GM19324 (cell line): ENCODE results near the gene FAT1.

ENCODE experiments used
- ATAC-seq: cut with Tn5 transposase; IDR thresholded peaks from one replicate; pipeline ENCODE4 v1.9.1; 2021; ENCODE audit warnings: mild to moderate bottlenecking, moderate library complexity; ENCODE audit not compliant: unreplicated experiment, low FRiP score

Gene FAT1

DNA sequence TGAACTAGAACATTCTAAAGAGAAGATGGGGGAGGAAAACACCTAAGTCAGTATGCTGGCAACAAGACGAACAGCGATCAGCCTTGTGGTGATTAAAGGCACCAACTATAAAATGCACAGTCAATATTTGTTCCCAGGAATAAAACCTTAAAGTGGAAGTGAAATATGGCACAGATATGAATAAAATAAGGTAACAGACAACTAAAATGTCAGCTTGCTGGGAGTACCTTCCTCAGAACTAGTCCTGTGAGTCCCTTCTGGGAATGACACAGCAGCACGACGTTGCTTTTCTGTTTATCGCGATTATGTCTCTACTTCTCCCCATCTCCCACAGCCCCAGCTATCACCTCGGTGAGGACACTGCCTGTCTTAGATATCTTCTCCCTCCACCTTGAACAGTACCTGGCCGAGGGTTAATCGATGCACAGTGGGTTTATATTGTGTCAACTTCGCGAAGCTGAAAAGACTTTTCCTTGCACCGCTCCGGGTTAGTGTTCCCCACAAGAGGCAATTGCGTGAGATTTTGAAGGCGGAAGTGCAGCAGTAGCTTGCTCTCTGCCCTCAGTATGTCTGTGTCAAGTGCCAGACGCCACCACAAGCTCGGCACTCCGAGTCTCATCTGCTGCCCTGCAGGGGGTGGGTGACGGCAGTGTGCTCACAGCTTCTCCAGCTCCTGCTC lies 185.7 kb downstream of the FAT1 start:
- no peak for ATAC-seq
